Measurements from ENCODE around the gene MTRF1.

DNA sequence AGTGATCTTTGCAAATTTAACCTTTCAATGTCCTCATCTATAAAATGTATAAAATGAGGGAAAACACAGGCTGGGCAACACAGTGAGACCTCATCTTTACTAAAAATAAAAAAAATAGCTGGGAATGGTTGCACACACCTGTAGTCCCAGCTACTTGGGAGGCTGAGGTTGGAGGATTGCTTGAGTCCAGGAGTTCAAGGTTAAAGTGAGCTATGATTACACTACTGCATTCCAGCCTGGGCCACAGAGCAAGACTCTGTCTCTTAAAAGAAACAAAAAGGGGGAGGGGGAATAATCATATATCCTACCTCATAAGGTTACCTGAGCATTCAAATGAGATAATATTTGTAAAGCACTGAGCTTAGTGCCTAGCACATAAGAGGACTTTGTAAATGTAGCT, 5.8 kb downstream of the MTRF1 start:
- TF ChIP-seq TAF1 (IDR thresholded peaks at IDR 0.05; ENCODE audit: low read depth) = no peak
- no peak for TF ChIP-seq CEBPB (IDR thresholded peaks at IDR 0.05)
- TF ChIP-seq ZBTB7A (IDR thresholded peaks at IDR 0.05; ENCODE audit: low read depth) = no peak
